Ovary (tissue), 3 donors: Measurements from ENCODE around the gene KCNJ1.

ENCODE experiments used
- POLR2A ChIP-seq: fragments of 450-650 bp; IDR thresholded peaks from one replicate; pipeline ENCODE4 v1.6.1; 2017; ENCODE audit warnings: antibody characterized with exemption, mild to moderate bottlenecking, moderate library complexity
- TF ChIP-seq, protein P1 (sequence below), 3 donors: fragments of 450-650 bp in 2 of 3; fragments of 200-600 bp in 1 of 3; IDR thresholded peaks; one replicate each; pipeline versions ENCODE4 v1.5.1 to v1.8.0; 2016 to 2022; ENCODE audit warnings: antibody characterized with exemption in 3 of 3, mild to moderate bottlenecking in 1 of 3
- donor health status: DM: no; HTN: no; CAD: no.

DNA sequence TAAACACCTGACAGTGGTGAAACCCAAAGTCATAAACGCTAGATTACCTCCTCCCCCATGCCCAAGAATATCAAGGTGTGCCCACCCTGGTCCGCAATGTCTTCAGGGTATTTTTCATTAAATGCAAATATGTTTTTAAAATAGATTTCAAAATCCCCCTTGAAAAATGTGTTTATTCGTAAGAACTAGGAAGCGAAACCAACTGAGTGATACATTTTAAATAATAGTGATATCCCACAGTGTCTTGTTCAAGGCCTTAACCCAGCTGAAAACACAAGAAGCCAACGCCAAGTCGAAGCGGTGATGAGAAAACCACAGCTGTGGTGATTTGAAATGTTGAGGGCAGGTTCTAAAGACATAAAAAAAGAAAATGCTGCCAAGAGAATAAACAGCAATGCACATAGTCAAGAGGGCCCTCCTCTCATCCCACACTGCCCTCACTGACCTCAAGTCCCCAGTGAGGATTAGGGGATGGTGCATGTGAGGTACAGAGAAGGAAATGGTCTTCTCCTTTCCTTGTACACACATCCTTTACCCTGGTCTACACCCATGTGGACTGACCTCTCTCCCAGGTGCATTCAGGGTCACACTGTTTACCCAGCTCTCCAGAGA is 25.5 kb downstream of the KCNJ1 start:
- TF ChIP-seq, protein P1, sequence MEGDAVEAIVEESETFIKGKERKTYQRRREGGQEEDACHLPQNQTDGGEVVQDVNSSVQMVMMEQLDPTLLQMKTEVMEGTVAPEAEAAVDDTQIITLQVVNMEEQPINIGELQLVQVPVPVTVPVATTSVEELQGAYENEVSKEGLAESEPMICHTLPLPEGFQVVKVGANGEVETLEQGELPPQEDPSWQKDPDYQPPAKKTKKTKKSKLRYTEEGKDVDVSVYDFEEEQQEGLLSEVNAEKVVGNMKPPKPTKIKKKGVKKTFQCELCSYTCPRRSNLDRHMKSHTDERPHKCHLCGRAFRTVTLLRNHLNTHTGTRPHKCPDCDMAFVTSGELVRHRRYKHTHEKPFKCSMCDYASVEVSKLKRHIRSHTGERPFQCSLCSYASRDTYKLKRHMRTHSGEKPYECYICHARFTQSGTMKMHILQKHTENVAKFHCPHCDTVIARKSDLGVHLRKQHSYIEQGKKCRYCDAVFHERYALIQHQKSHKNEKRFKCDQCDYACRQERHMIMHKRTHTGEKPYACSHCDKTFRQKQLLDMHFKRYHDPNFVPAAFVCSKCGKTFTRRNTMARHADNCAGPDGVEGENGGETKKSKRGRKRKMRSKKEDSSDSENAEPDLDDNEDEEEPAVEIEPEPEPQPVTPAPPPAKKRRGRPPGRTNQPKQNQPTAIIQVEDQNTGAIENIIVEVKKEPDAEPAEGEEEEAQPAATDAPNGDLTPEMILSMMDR (IDR thresholded peaks at IDR 0.05): no peak
- no peak for TF ChIP-seq POLR2A
